ENCODE data around the gene PPP1R14C. TPM values are rescaled to one million over a fixed set of nuclear protein-coding genes. Genes with fewer than 3 reads are reported as not detected.

PPP1R14C gene
- total and polyA plus RNA-seq, 2 donors (not counting 3 experiments of a cell fraction or from before 2014, with no cell fraction given) = not detected

DNA sequence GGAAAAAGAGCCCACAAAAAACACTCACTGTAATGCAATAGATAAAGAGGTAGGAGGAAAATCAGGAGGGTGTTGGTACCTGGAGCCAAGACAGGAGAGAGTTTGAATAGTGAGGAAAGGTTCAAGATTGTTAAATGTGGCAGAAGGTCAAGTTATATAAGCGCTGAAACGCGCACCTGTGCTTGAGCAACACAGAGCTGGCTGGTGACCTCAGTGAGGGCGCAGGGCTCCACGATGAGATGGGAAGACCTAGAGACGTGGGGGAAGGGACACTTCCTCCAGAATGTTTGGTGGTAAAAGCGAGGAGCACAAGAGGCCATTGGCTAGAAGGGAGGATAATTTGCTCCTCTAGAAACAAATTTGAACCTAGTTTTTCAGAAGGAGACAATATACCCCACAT, 4.2 kb upstream of the PPP1R14C start:
- no peak overlapping the region for H3K27ac ChIP-seq (ENCODE audit: insufficient read depth, low read depth, low read length)
- ChIA-PET POLR2A (interaction anchor here (0.6 kb wide), 1 partner anchor 188 kb away, joined by 5 read pairs; no protein-coding TSS in a partner anchor), CTCF (no interaction called here)
- H3K79me2 ChIP-seq (ENCODE audit: control insufficient read depth, insufficient read depth, low read length) = no peaks in the 10 kb centered on the region
- no TSS peak for BruUV-seq (replicated peaks)
- no peak overlapping the region for H3K4me2 ChIP-seq (ENCODE audit: insufficient read depth, low read length)
- no peaks in the 10 kb centered on the region for H4K20me1 ChIP-seq (replicated peaks; ENCODE audit: control insufficient read depth, extremely low read depth, insufficient read depth, low read length)
- dilution Hi-C loops (cut with MboI; ENCODE audit: extremely low pct_ligation_motif_present, low sequenced_read_pairs) = no loop called here
- no peak overlapping the region for H3K9ac ChIP-seq (replicated peaks; ENCODE audit: extremely low read depth, insufficient read depth, low read length)
- TF ChIP-seq FOS (IDR thresholded peaks at IDR 0.05; ENCODE audit: borderline replicate concordance, insufficient read depth, low read length) = no peak
- no peak for TF ChIP-seq POLR2A (IDR thresholded peaks at IDR 0.05; ENCODE audit: low read depth, low read length)
- TF ChIP-seq EZH2 (IDR thresholded peaks at IDR 0.05; ENCODE audit: borderline replicate concordance, low read depth, low read length, severe bottlenecking) = no peak
- TF ChIP-seq, protein P1, sequence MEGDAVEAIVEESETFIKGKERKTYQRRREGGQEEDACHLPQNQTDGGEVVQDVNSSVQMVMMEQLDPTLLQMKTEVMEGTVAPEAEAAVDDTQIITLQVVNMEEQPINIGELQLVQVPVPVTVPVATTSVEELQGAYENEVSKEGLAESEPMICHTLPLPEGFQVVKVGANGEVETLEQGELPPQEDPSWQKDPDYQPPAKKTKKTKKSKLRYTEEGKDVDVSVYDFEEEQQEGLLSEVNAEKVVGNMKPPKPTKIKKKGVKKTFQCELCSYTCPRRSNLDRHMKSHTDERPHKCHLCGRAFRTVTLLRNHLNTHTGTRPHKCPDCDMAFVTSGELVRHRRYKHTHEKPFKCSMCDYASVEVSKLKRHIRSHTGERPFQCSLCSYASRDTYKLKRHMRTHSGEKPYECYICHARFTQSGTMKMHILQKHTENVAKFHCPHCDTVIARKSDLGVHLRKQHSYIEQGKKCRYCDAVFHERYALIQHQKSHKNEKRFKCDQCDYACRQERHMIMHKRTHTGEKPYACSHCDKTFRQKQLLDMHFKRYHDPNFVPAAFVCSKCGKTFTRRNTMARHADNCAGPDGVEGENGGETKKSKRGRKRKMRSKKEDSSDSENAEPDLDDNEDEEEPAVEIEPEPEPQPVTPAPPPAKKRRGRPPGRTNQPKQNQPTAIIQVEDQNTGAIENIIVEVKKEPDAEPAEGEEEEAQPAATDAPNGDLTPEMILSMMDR (IDR thresholded peaks at IDR 0.05; ENCODE audit: extremely low read depth in 1 of 2, insufficient read depth in 1 of 2, low read depth in 1 of 2, low read length in 2 of 2) = no peak
- TF ChIP-seq MYC (IDR thresholded peaks at IDR 0.05; ENCODE audit: low read depth, low read length) = no peak
- no peak for TF ChIP-seq GATA2 (IDR thresholded peaks at IDR 0.05; ENCODE audit: insufficient read depth, insufficient read length, low read depth, low read length)
- TF ChIP-seq, protein P2, sequence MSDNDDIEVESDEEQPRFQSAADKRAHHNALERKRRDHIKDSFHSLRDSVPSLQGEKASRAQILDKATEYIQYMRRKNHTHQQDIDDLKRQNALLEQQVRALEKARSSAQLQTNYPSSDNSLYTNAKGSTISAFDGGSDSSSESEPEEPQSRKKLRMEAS (IDR thresholded peaks at IDR 0.05; ENCODE audit: insufficient read depth, insufficient read length) = no peak
- no peak for TF ChIP-seq POLR2AphosphoS5 (IDR thresholded peaks at IDR 0.05; ENCODE audit: insufficient read depth, low read depth, low read length)
- TF ChIP-seq JUN (IDR thresholded peaks at IDR 0.05; ENCODE audit: borderline replicate concordance, insufficient read depth, insufficient read length, low read depth) = no peak
- FAIRE-seq = no peak
- H2AFZ ChIP-seq (ENCODE audit: low read depth, low read length) = no peak overlapping the region
- H3K27me3 ChIP-seq (ENCODE audit: control insufficient read depth in 2 of 2, insufficient read depth in 2 of 2, low read length in 2 of 2) = peaks cover 17 to 32% of the 10 kb centered on the region in 2 experiments
- intact Hi-C loops (cut with micrococcal nuclease) = no loop called here
- H3K9me1 ChIP-seq (replicated peaks; ENCODE audit: control insufficient read depth, extremely low read depth, insufficient read depth, low read length) = no peaks in the 10 kb centered on the region
- DNase-seq (ENCODE audit: low read depth, low spot score) = no peak
- no peaks in the 10 kb centered on the region for H3K4me1 ChIP-seq (ENCODE audit: control insufficient read depth, extremely low read depth, insufficient read depth, low read length)
- H3K9me3 ChIP-seq (replicated peaks; ENCODE audit: control insufficient read depth, insufficient read depth, low read length) = no peaks in the 10 kb centered on the region
- H3K36me3 ChIP-seq (ENCODE audit: control insufficient read depth in 2 of 2, extremely low read depth in 1 of 2, insufficient read depth in 2 of 2, low read length in 2 of 2) = no peaks in the 10 kb centered on the region
- H3K4me3 ChIP-seq (replicated peaks in 1 of 3; ENCODE audit: insufficient read depth in 1 of 3, low read depth in 1 of 3, low read length in 3 of 3) = no peak overlapping the region

Data from endothelial cell of umbilical vein (primary cell).